BLaER1 treated with 17β-estradiol and CSF1 and Interleukin-3, amounts not matched to agents 10 nM and 100 nM (cell line): ENCODE measurements around the gene BCL11B.

Experiments used
- H3K27ac ChIP-seq, 11 experiments: shearing (Covaris generic); formaldehyde crosslinking; 2 replicates each; pipeline ENCODE4 v1.8.1; 2022
- H3K27me3 ChIP-seq, 11 experiments: shearing (Covaris generic); formaldehyde crosslinking; 2 replicates each; pipeline ENCODE4 v1.8.1; 2022
- H3K36me3 ChIP-seq, 11 experiments: shearing (Covaris generic); formaldehyde crosslinking; 2 replicates each; pipeline ENCODE4 v1.8.1; 2022
- H3K4me1 ChIP-seq, 10 experiments: shearing (Covaris generic); formaldehyde crosslinking; 2 replicates each; pipeline ENCODE4 v1.8.1; 2022
- H3K4me2 ChIP-seq, 11 experiments: shearing (Covaris generic); formaldehyde crosslinking; 2 replicates each; pipeline ENCODE4 v1.8.1; 2022
- H3K4me3 ChIP-seq, 10 experiments: shearing (Covaris generic); formaldehyde crosslinking; 2 replicates each; pipeline ENCODE4 v1.8.1; 2022
- H3K9ac ChIP-seq, 11 experiments: shearing (Covaris generic); formaldehyde crosslinking; 2 replicates each; pipeline ENCODE4 v1.8.1; 2022
- H3K9me3 ChIP-seq, 11 experiments: shearing (Covaris generic); formaldehyde crosslinking; replicated peaks in 1 of 11; 2 replicates each; pipeline ENCODE4 v1.8.1; 2022
- H4K20me1 ChIP-seq, 11 experiments: shearing (Covaris generic); formaldehyde crosslinking; 2 replicates each; pipeline ENCODE4 v1.8.1; 2022
- Cebpa-rat ChIP-seq, 11 experiments: shearing (Covaris generic); IDR thresholded peaks; 2 replicates each; pipeline ENCODE4 v1.8.1; 2022

BCL11B gene

DNA sequence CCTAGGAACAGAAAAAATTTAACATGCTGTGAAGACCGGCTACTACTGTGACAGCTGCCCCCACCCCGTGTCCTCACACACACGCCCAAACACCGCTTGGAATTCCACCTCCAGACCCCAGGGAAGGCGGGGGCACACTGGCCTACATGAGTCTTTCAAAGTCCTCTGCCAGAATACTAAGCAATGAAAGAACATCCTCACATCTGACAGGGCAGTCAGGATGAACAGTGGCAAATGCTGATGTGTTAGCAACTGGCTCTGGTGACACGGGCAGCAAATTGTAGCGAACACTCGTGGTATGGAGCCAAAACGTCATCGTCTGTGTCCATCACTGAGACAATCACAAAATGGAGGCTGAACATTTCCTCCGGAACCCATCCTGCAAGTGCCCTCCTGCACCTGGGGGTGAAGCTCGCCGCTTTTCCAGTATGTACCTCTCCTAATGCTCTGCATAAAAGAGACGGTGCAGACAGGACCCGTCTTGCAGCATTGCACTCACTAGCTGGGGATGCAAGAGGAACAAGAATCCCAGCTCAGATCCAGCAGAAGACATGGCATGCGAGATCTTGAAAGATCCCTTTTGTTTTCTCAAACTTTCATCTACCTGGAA, 94.8 kb downstream of the BCL11B start:
- H3K36me3 ChIP-seq = peaks cover 0 to 43% (median 26%) of the 10 kb centered on the region in 11 experiments; a peak in 17 of 22 replicates
- peaks cover 0 to 44% (median 0%) of the 10 kb centered on the region in 11 experiments; a peak in 4 of 22 replicates for H4K20me1 ChIP-seq
- no peak overlapping the region for H3K4me3 ChIP-seq
- H3K4me1 ChIP-seq = peaks cover 0 to 23% (median 13%) of the 10 kb centered on the region in 10 experiments; a peak in 15 of 20 replicates
- no peaks in the 10 kb centered on the region for H3K27me3 ChIP-seq
- peaks cover 10 to 29% (median 26%) of the 10 kb centered on the region in 11 experiments; a peak in 20 of 22 replicates for H3K9me3 ChIP-seq
- H3K27ac ChIP-seq = no peak overlapping the region
- H3K9ac ChIP-seq = no peak overlapping the region
- no peak overlapping the region for H3K4me2 ChIP-seq
- TF ChIP-seq Cebpa-rat (IDR thresholded peaks at IDR 0.05) = no peak

GRCh38 chr14:99176156-99176945, 95.6 kb downstream of the BCL11B start:
- Histone ChIP-seq H3K36me3 (peaks cover 0 to 39% (median 26%) of the 10 kb centered on the region in 11 experiments; a peak in 17 of 22 replicates), H3K27me3 (no peaks in the 10 kb centered on the region), H4K20me1 (peaks cover 0 to 37% (median 0%) of the 10 kb centered on the region in 11 experiments; a peak in 4 of 22 replicates), H3K27ac (no peak overlapping the region), H3K4me2 (no peak overlapping the region), H3K9ac (no peak overlapping the region), H3K9me3 (peaks cover 10 to 29% (median 26%) of the 10 kb centered on the region in 11 experiments; a peak in 20 of 22 replicates), H3K4me3 (no peak overlapping the region), H3K4me1 (peaks cover 0 to 21% (median 13%) of the 10 kb centered on the region in 10 experiments; a peak in 15 of 20 replicates)
- no peak for TF ChIP-seq Cebpa-rat (IDR thresholded peaks at IDR 0.05)

GRCh38 chr14:99175331-99176155, 96.5 kb downstream of the BCL11B start:
- no peaks in the 10 kb centered on the region for H3K27me3 ChIP-seq
- no peak overlapping the region for H3K4me2 ChIP-seq
- H3K9ac ChIP-seq = no peak overlapping the region
- H4K20me1 ChIP-seq = peaks cover 0 to 29% (median 0%) of the 10 kb centered on the region in 11 experiments; a peak in 2 of 22 replicates
- H3K9me3 ChIP-seq = peaks cover 10 to 29% (median 26%) of the 10 kb centered on the region in 11 experiments; a peak in 20 of 22 replicates
- no peak for TF ChIP-seq Cebpa-rat (IDR thresholded peaks at IDR 0.05)
- H3K36me3 ChIP-seq = peaks cover 0 to 39% (median 26%) of the 10 kb centered on the region in 11 experiments; a peak in 17 of 22 replicates
- no peak overlapping the region for H3K27ac ChIP-seq
- H3K4me1 ChIP-seq = peaks cover 0 to 20% (median 13%) of the 10 kb centered on the region in 10 experiments; a peak in 15 of 20 replicates
- no peak overlapping the region for H3K4me3 ChIP-seq

DNA sequence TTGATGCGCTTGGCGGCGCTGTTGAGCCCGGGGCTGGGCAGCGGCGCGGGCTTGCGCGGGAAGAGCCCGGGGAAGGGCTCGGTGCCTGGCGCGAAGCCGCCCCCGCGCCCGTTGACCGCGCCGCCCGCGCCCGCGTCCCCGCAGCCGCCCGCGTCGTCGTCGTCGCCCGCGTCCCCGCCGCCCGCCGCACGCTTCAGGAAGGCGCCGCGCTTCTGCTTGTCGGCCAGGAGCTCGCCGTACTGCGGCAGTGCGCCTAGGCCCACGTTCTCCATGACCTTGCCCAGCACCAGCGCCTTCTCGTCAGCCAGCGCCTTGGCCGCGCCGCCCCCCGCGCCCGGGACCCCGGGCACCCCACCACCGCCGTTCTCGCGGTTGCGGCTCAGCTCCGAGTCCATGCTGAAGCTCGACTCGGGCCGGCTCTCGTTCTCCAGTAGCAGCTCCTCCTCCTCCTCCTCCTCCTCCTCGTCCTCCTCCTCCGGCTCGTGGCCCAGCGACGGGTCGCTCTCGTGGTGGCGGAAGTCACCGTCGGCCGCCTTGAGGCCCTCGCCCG, 97.2 kb downstream of the BCL11B start:
- Histone ChIP-seq H3K4me1 (peaks cover 0 to 20% (median 12%) of the 10 kb centered on the region in 10 experiments; a peak in 15 of 20 replicates), H3K36me3 (peaks cover 0 to 39% (median 26%) of the 10 kb centered on the region in 11 experiments; a peak in 17 of 22 replicates), H3K4me2 (no peak overlapping the region), H3K9ac (no peak overlapping the region), H4K20me1 (peaks cover 0 to 22% (median 0%) of the 10 kb centered on the region in 11 experiments; a peak in 2 of 22 replicates), H3K27ac (no peak overlapping the region), H3K4me3 (no peak overlapping the region), H3K9me3 (peaks cover 10 to 29% (median 26%) of the 10 kb centered on the region in 11 experiments; a peak in 20 of 22 replicates), H3K27me3 (no peaks in the 10 kb centered on the region)
- no peak for TF ChIP-seq Cebpa-rat (IDR thresholded peaks at IDR 0.05)

- peaks cover 0 to 14% (median 10%) of the 10 kb centered on the region in 10 experiments; a peak in 15 of 20 replicates for H3K4me1 ChIP-seq
- no peak overlapping the region for H3K4me2 ChIP-seq
- peaks cover 0 to 39% (median 26%) of the 10 kb centered on the region in 11 experiments; a peak in 17 of 22 replicates for H3K36me3 ChIP-seq
- H3K27ac ChIP-seq = no peak overlapping the region
- no peak overlapping the region for H3K4me3 ChIP-seq
- peaks cover 0 to 22% (median 0%) of the 10 kb centered on the region in 11 experiments; a peak in 1 of 22 replicates for H4K20me1 ChIP-seq
- H3K27me3 ChIP-seq = no peaks in the 10 kb centered on the region
- TF ChIP-seq Cebpa-rat (IDR thresholded peaks at IDR 0.05) = no peak
- H3K9me3 ChIP-seq = peaks cover 10 to 29% (median 26%) of the 10 kb centered on the region in 11 experiments; a peak in 20 of 22 replicates
- H3K9ac ChIP-seq = no peak overlapping the region
Measured at GRCh38 chr14:99174081-99174769, 97.8 kb downstream of the BCL11B start.

DNA sequence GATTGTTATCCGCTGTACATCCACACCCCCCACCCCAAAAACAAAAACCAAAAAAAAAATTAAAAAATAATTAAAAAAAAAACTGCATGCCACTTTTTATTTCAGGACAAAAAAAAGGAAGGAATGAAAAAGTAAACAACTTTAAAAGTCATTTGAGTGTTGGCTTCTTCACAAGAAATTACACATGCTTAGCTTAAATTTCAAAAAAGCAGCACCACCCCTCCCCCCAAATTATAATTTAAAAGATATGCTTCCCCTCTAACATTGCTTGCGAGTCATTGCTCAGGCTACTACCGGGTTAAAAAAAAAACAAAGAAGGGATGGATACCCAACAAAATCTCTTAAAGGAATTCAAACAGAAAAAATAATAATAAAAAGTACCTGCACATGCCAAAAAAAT, 98.5 kb downstream of the BCL11B start:
- H3K27me3 ChIP-seq = no peaks in the 10 kb centered on the region
- no peak overlapping the region for H3K9ac ChIP-seq
- H3K4me2 ChIP-seq = no peak overlapping the region
- no peak overlapping the region for H3K4me3 ChIP-seq
- H4K20me1 ChIP-seq = peaks cover 0 to 21% (median 0%) of the 10 kb centered on the region in 11 experiments; a peak in 1 of 22 replicates
- no peak overlapping the region for H3K27ac ChIP-seq
- H3K4me1 ChIP-seq = peaks cover 0 to 8% (median 3%) of the 10 kb centered on the region in 10 experiments; a peak in 14 of 20 replicates
- H3K36me3 ChIP-seq = peaks cover 0 to 39% (median 26%) of the 10 kb centered on the region in 11 experiments; a peak in 17 of 22 replicates
- TF ChIP-seq Cebpa-rat (IDR thresholded peaks at IDR 0.05) = no peak
- H3K9me3 ChIP-seq = peaks cover 10 to 29% (median 26%) of the 10 kb centered on the region in 11 experiments; a peak in 20 of 22 replicates

DNA sequence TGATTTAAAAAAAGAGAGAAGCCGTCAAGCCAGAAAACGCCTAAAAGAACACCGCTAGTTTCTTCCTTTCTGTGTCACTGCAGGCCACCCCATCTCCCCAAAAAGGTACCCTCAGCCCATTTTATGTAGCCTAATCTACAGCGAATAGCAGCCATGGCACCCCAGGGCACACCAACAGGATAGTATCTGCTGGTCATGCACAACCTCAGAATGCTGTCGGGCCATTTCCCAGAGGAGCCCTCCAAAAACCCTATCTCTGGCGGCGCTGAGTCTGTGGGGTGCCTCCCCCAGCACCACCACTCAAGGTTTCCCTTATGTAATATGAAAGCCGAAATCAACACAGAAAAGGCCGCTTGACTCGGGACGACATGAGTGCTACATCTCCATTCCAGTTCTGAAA, 98.9 kb downstream of the BCL11B start:
- Histone ChIP-seq H3K36me3 (peaks cover 0 to 39% (median 26%) of the 10 kb centered on the region in 11 experiments; a peak in 17 of 22 replicates), H3K27ac (no peak overlapping the region)
- no peak for TF ChIP-seq Cebpa-rat (IDR thresholded peaks at IDR 0.05)

More for the DNA sequence above, 98.9 kb downstream of the BCL11B start:
- no peak overlapping the region for H3K4me3 ChIP-seq
- no peak overlapping the region for H3K4me2 ChIP-seq
- no peak overlapping the region for H3K9ac ChIP-seq
- peaks cover 0 to 17% (median 0%) of the 10 kb centered on the region in 11 experiments; a peak in 1 of 22 replicates for H4K20me1 ChIP-seq
- peaks cover 0 to 4% (median under 1%) of the 10 kb centered on the region in 10 experiments; a peak in 7 of 20 replicates for H3K4me1 ChIP-seq
- H3K9me3 ChIP-seq = peaks cover 10 to 29% (median 26%) of the 10 kb centered on the region in 11 experiments; a peak in 20 of 22 replicates
- no peaks in the 10 kb centered on the region for H3K27me3 ChIP-seq
